Activated T-cell treated with anti-CD3 and anti-CD28 coated beads, Interleukin-2, amount 50 U/mL, for 48 hours (primary cell): ENCODE data around the gene FAM163A.
A peak's percentile ranks its signal among the peaks of the same experiment; 100 is the strongest.
"Not testable (repeated sequence)": the region's sequence is repeated elsewhere in the genome, so short reads cannot be mapped to it uniquely, and the experiment has no call there.

Experiments
- DNase-seq, 2 experiments: peaks; one replicate each; pipeline ENCODE4 v3.0.0-alpha.2; 2020

Gene FAM163A

GRCh38 chr1:179742717-179743678 is at the start of gene FAM163A:
Gene FAM163A (plus strand): TSS chr1:179743291. CDS start chr1:179813098, 69,807 bp downstream.
- DNase-seq = peak; percentile 24 to 35

- not testable (repeated sequence) for DNase-seq
Observed at GRCh38 chr1:179694530-179694929, 48.6 kb upstream of the FAM163A start.

GRCh38 chr1:179702946-179703539 is 40.0 kb upstream of the FAM163A start:
- DNase-seq = no peak

- peak; percentile 46 to 59 for DNase-seq
Observed at GRCh38 chr1:179706339-179706941, 36.7 kb upstream of the FAM163A start.

- DNase-seq = no peak
Observed at GRCh38 chr1:179707406-179707805, 35.7 kb upstream of the FAM163A start.

GRCh38 chr1:179708434-179709195 is 34.5 kb upstream of the FAM163A start:
- DNase-seq = no peak

GRCh38 chr1:179709841-179710329 is 33.2 kb upstream of the FAM163A start:
- DNase-seq = no peak

- DNase-seq = no peak
Observed at GRCh38 chr1:179714159-179714558, 28.9 kb upstream of the FAM163A start.

GRCh38 chr1:179714623-179715022 is 28.5 kb upstream of the FAM163A start:
- no peak for DNase-seq

- no peak for DNase-seq
Observed at GRCh38 chr1:179719272-179719671, 23.8 kb upstream of the FAM163A start.

GRCh38 chr1:179728271-179728670 is 14.8 kb upstream of the FAM163A start:
- no peak for DNase-seq

- no peak for DNase-seq
Observed at GRCh38 chr1:179729881-179730280, 13.2 kb upstream of the FAM163A start.

- no peak for DNase-seq
Observed at GRCh38 chr1:179731643-179732042, 11.4 kb upstream of the FAM163A start.

- no peak for DNase-seq
Observed at GRCh38 chr1:179742291-179742690, 800 bp upstream of the FAM163A start.

- peak; percentile 21 for DNase-seq
Observed at GRCh38 chr1:179743679-179744400, 749 bp downstream of the FAM163A start.

- DNase-seq = no peak
Observed at GRCh38 chr1:179744401-179745130, 1.5 kb downstream of the FAM163A start.

GRCh38 chr1:179745131-179745611 is 2.1 kb downstream of the FAM163A start:
- no peak for DNase-seq

GRCh38 chr1:179745743-179746142 is 2.7 kb downstream of the FAM163A start:
- no peak for DNase-seq

- no peak for DNase-seq
Observed at GRCh38 chr1:179747611-179748010, 4.5 kb downstream of the FAM163A start.

- DNase-seq = no peak
Observed at GRCh38 chr1:179748772-179749171, 5.7 kb downstream of the FAM163A start.

- no peak for DNase-seq
Observed at GRCh38 chr1:179750630-179751029, 7.5 kb downstream of the FAM163A start.
